HEK293 (cell line): ENCODE data around the gene XPO1.

Experiments
- CTCF ChIA-PET: fragments of 350-600 bp; formaldehyde crosslinking; extraction: SDS; loops from one replicate; lab custom pipeline; 2021; ENCODE audit warnings: antibody characterized with exemption; lab: Yijun Ruan, JAX
- POLR2A ChIA-PET: fragments of 300-600 bp; formaldehyde crosslinking; extraction: SDS; loops from one replicate; lab custom pipeline; 2020; ENCODE audit warnings: antibody characterized with exemption, inconsistent platforms; lab: Yijun Ruan, JAX
- H3K27ac ChIP-seq: fragments of 200-500 bp; sonication (Bioruptor generic); 2 replicates; pipeline ENCODE4 v1.5.1; 2014; ENCODE audit warnings: low read depth, low read length, control low read depth, inconsistent platforms; ENCODE audit errors: extremely low read depth
- H3K36me3 ChIP-seq, 2 experiments: fragments of 200-500 bp in 1 of 2; sonication (Bioruptor generic) in 1 of 2; 1 replicate in 1 of 2; 2 replicates in 1 of 2; pipeline ENCODE4 v1.5.1; 2014 to 2017; ENCODE audit warnings: inconsistent platforms in 2 of 2, low read length in 2 of 2; ENCODE audit not compliant: control insufficient read depth in 2 of 2, insufficient read depth in 1 of 2
- H3K4me1 ChIP-seq: fragments of 200-500 bp; sonication (Bioruptor generic); 2 replicates; pipeline ENCODE4 v1.5.1; 2014; ENCODE audit warnings: mild to moderate bottlenecking, low read length, inconsistent platforms; ENCODE audit not compliant: control insufficient read depth, insufficient read depth
- H3K4me3 ChIP-seq: 2 replicates; pipeline ENCODE4 v1.5.1; 2011; ENCODE audit warnings: low read depth, mild to moderate bottlenecking, control low read depth, low read length, moderate library complexity
- H3K9me3 ChIP-seq: fragments of 200-500 bp; sonication (Bioruptor generic); 2 replicates; pipeline ENCODE4 v1.5.1; 2014; ENCODE audit warnings: low read depth, low read length, inconsistent platforms; ENCODE audit not compliant: control insufficient read depth, insufficient read depth
- CTCF ChIP-seq: fragments of 450-650 bp; formaldehyde crosslinking; IDR thresholded peaks from 2 replicates; pipeline ENCODE4 v1.5.1; 2016; ENCODE audit warnings: missing biosample characterization, missing genetic modification characterization
- IKZF3 ChIP-seq: fragments of 450-650 bp; IDR thresholded peaks from 2 replicates; pipeline ENCODE4 v1.5.0; 2018; ENCODE audit warnings: missing biosample characterization, mild to moderate bottlenecking, missing genetic modification characterization, moderate library complexity
- KLF9 ChIP-seq: fragments of 450-650 bp; formaldehyde crosslinking; IDR thresholded peaks from 2 replicates; pipeline ENCODE4 v1.5.1; 2016; ENCODE audit warnings: missing biosample characterization, missing genetic modification characterization, low read depth
- PRDM10 ChIP-seq: fragments of 450-650 bp; formaldehyde crosslinking; IDR thresholded peaks from 2 replicates; pipeline ENCODE4 v1.5.1; 2016; ENCODE audit warnings: missing biosample characterization, missing genetic modification characterization
- SCRT2 ChIP-seq: fragments of 450-650 bp; formaldehyde crosslinking; IDR thresholded peaks from 2 replicates; pipeline ENCODE4 v1.5.1; 2016; ENCODE audit warnings: missing biosample characterization, missing genetic modification characterization
- SP7 ChIP-seq: fragments of 450-650 bp; formaldehyde crosslinking; IDR thresholded peaks from 2 replicates; pipeline ENCODE4 v1.5.1; 2016; ENCODE audit warnings: missing biosample characterization, missing genetic modification characterization
- TCF7L2 ChIP-seq: IDR thresholded peaks from 2 replicates; pipeline ENCODE4 v1.6.1; 2011; ENCODE audit warnings: low read depth, mild to moderate bottlenecking, inconsistent platforms, low read length, moderate library complexity, borderline replicate concordance
- ZBTB8A ChIP-seq: fragments of 450-650 bp; formaldehyde crosslinking; IDR thresholded peaks from 2 replicates; pipeline ENCODE4 v1.5.1; 2016; ENCODE audit warnings: missing biosample characterization, missing genetic modification characterization
- ZFP41 ChIP-seq: fragments of 450-650 bp; formaldehyde crosslinking; IDR thresholded peaks from 2 replicates; pipeline ENCODE4 v1.5.1; 2016; ENCODE audit warnings: missing biosample characterization, missing genetic modification characterization, borderline replicate concordance
- ZNF121 ChIP-seq: fragments of 450-650 bp; formaldehyde crosslinking; IDR thresholded peaks from 2 replicates; pipeline ENCODE4 v1.5.1; 2016; ENCODE audit warnings: missing biosample characterization, missing genetic modification characterization
- ZNF133 ChIP-seq: fragments of 450-650 bp; formaldehyde crosslinking; IDR thresholded peaks from 2 replicates; pipeline ENCODE4 v1.5.1; 2016; ENCODE audit warnings: missing biosample characterization, missing genetic modification characterization
- ZNF16 ChIP-seq: fragments of 450-650 bp; formaldehyde crosslinking; IDR thresholded peaks from 2 replicates; pipeline ENCODE4 v1.5.1; 2016; ENCODE audit warnings: low read depth, missing biosample characterization, missing genetic modification characterization
- ZNF174 ChIP-seq: fragments of 450-650 bp; formaldehyde crosslinking; IDR thresholded peaks from 2 replicates; pipeline ENCODE4 v1.5.0; 2017; ENCODE audit warnings: missing biosample characterization, mild to moderate bottlenecking, missing genetic modification characterization
- ZNF221 ChIP-seq: fragments of 450-650 bp; formaldehyde crosslinking; IDR thresholded peaks from 2 replicates; pipeline ENCODE4 v1.5.1; 2017; ENCODE audit warnings: missing biosample characterization, missing genetic modification characterization, borderline replicate concordance
- ZNF354C ChIP-seq: fragments of 450-650 bp; formaldehyde crosslinking; IDR thresholded peaks from 2 replicates; pipeline ENCODE4 v1.5.1; 2016; ENCODE audit warnings: missing biosample characterization, missing genetic modification characterization, low read depth, borderline replicate concordance
- ZNF433 ChIP-seq: fragments of 450-650 bp; formaldehyde crosslinking; IDR thresholded peaks from 2 replicates; pipeline ENCODE4 v1.5.1; 2016; ENCODE audit warnings: missing biosample characterization, missing genetic modification characterization, low read depth
- ZNF600 ChIP-seq: fragments of 450-650 bp; formaldehyde crosslinking; IDR thresholded peaks from 2 replicates; pipeline ENCODE4 v1.5.1; 2016; ENCODE audit warnings: missing biosample characterization, missing genetic modification characterization
- ZNF645 ChIP-seq: fragments of 450-650 bp; formaldehyde crosslinking; IDR thresholded peaks from 2 replicates; pipeline ENCODE4; 2016; ENCODE audit warnings: missing biosample characterization, missing genetic modification characterization
- ZNF704 ChIP-seq: fragments of 450-650 bp; formaldehyde crosslinking; IDR thresholded peaks from 2 replicates; pipeline ENCODE4 v1.5.1; 2016; ENCODE audit warnings: missing biosample characterization, missing genetic modification characterization
- ZNF768 ChIP-seq: fragments of 450-650 bp; formaldehyde crosslinking; IDR thresholded peaks from 2 replicates; pipeline ENCODE4 v1.5.1; 2018; ENCODE audit warnings: missing biosample characterization, mild to moderate bottlenecking, missing genetic modification characterization
- ZSCAN4 ChIP-seq: fragments of 450-650 bp; formaldehyde crosslinking; IDR thresholded peaks from 2 replicates; pipeline ENCODE4 v1.5.1; 2017; ENCODE audit warnings: missing biosample characterization, missing genetic modification characterization

XPO1 gene

GRCh38 chr2:61520261-61520660, 17.9 kb downstream of the XPO1 start:
- ChIA-PET POLR2A (no interaction called here), CTCF (interaction anchor here (0.6 to 1.2 kb wide), 2 partner anchors 15 to 56 kb away, joined by 3 to 4 read pairs; no protein-coding TSS in a partner anchor)
- H3K36me3 ChIP-seq = peaks cover 69 to 86% of the 10 kb centered on the region in 2 experiments
- TF ChIP-seq SCRT2 (tag by site-specific recombination) = no peak
- TF ChIP-seq ZNF433 (tag by site-specific recombination) = no peak
- TF ChIP-seq ZNF174 (tag by site-specific recombination) = no peak
- TF ChIP-seq ZNF704 (tag by site-specific recombination) = no peak
- no peak for TF ChIP-seq ZBTB8A
- TF ChIP-seq ZNF133 (tag by site-specific recombination) = no peak
- no peak for TF ChIP-seq ZFP41 (tag by site-specific recombination)
- no peak for TF ChIP-seq IKZF3 (tag by site-specific recombination)
- TF ChIP-seq ZSCAN4 (tag by site-specific recombination) = no peak
- TF ChIP-seq ZNF645 = no peak
- no peak for TF ChIP-seq CTCF (tag by site-specific recombination)
- TF ChIP-seq KLF9 (tag by site-specific recombination) = no peak
- TF ChIP-seq ZNF16 (tag by site-specific recombination) = no peak
- no peak for TF ChIP-seq ZNF221 (tag by site-specific recombination)
- TF ChIP-seq ZNF354C = no peak
- H3K4me1 ChIP-seq = no peaks in the 10 kb centered on the region
- no peak overlapping the region for H3K4me3 ChIP-seq
- no peak overlapping the region for H3K27ac ChIP-seq
- no peaks in the 10 kb centered on the region for H3K9me3 ChIP-seq

- CTCF ChIA-PET = no interaction called here
Measured at GRCh38 chr2:61512768-61513398, 25.3 kb downstream of the XPO1 start.

More at GRCh38 chr2:61512768-61513398, 25.3 kb downstream of the XPO1 start:
- no peaks in the 10 kb centered on the region for H3K4me1 ChIP-seq
- POLR2A ChIA-PET = no interaction called here
- H3K27ac ChIP-seq = no peak overlapping the region
- no peaks in the 10 kb centered on the region for H3K9me3 ChIP-seq
- H3K4me3 ChIP-seq = no peak overlapping the region
- H3K36me3 ChIP-seq = peaks cover 82 to 92% of the 10 kb centered on the region in 2 experiments
- TF ChIP-seq ZNF768 (tag by site-specific recombination) = no peak
- TF ChIP-seq TCF7L2 = no peak
- no peak for TF ChIP-seq ZNF121 (tag by site-specific recombination)
- no peak for TF ChIP-seq SP7
- TF ChIP-seq PRDM10 (tag by site-specific recombination) = no peak
- no peak for TF ChIP-seq ZNF600
